HG02588 (cell line): Measurements from ENCODE around the gene NGDN.
"Not testable (repeated sequence)": the region's sequence is repeated elsewhere in the genome, so short reads cannot be mapped to it uniquely, and the experiment has no call there.

Experiments used
- ATAC-seq: cut with Tn5 transposase; IDR thresholded peaks from one replicate; pipeline ENCODE4 v1.9.1; 2021; ENCODE audit warnings: mild to moderate bottlenecking, moderate library complexity; ENCODE audit not compliant: unreplicated experiment

Gene NGDN

DNA sequence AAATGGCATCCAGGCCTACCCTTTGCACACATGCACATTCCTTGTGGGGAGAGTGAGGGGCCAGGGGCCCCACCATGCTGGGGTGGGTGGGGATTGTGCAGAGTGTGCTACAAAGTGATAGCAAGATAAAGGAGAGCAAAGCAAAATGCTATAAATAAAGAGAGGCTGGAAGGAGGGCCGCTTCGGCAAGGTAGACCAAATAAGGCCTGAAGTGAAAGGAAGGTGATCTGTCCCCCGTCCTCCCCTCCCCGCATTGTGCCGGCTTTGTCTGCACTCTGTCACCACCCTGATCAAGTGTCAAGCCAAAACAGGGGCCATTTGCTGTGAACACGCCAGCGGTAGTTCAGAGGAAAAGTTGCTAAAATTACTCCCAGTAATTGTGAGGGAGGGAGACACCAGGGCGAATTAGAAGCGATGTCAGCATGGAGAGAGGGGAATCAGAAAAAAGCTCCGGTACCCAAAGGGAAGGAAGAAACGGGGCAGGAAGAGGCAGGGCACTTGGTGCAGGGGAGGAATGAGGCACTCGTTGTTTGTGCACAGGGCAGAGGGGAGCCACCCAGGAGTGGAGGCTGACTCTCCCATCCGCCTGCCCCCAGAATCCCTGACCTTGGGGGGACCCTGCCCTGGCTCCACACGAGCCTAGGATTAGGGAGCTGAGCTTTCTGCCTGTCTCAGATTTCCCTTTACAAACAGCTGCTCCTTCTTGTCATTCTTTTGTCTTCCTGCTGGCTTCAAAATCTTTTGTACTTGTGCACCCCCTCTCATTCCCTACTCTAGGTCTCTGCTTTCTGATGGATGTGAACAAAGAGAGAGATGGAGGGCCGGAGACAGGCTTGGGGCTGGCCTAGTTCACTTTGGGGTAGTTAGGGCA is 31.2 kb upstream of the NGDN start:
- ATAC-seq, result no peak

DNA sequence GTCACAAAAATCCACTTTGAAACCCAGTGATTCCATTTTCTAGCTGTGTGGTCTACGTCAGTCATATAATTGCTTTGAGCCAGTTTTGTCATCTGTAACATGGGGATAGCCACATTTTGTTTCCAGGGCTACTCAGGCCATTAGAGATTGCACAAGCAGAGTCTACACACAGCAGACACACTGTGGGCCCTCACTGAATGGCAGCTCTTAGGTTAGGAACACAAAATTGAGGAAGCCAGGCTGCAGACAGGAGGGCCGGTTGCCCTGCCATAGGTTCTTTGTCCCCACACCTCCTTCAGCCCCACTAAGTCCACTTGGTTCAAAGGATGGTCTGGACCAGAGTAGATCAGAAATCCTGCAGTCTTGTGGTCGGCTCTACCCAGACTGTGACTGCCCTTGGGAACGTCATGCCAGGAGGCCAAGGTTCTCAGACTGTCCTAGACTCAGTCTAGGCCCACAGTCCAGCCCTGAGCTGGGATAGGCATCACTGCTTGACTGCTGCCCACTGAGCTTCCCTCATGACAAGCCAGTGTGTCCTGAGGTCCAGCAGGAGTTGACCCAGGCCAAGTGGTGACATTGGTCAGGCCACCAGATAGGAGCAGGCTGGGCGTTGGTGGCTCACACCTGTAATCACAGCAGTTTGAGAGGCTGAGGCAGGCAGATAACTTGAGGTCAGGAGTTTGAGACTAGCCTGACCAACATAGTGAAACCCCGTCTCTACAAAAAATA is 30.2 kb upstream of the NGDN start:
- ATAC-seq, result no peak

DNA sequence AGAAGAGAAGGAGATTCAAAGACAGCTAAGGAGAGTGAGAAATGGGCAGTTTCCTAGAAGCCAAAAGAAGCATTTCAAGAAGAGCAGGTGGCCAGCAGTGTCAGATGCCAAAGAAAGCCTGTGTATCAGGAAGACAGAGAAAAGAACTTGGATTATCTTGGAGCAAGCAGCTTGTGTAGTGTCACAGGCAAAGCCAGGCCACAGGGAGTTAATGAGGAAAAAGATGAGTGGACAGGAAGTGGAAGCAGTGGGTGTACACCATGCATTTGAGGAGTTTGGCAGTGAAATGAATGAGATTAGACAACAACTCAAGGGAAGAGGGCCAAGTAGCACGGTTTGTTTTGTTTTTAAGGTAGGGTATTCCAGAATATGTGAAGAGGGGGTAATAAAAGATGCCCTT is 28.4 kb upstream of the NGDN start:
- no peak for ATAC-seq

DNA sequence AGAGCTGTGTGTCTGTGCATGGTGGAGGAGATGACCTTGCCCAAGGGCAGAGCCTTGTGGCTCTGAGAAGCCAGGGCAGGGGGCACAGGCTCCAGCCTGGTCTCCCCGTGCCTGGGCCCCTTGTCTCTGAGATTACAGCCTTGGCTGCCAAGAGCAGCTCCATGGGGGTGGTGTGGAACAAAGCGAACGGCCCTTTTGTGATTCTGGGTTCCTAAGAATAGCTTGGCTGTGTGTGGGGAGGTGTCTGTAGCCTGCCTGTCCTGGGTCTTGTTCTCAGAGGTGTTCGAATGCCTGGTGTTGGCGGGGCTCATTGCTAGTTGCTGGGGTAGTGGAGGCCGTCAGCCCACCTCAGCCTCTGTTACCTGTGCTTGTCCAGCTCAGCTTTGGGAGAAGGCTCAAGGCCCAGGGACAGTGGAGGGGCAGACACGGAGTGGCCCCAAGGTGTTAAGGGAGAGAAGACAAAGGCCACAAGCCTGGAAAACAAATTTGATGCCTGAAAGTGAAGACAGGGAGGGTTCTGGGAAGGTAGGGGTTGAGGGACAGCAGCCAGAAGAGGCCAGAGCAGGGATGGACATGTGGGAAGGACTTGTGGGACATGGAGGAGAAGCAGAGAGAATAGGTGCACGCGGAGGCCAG is 26.7 kb upstream of the NGDN start:
- ATAC-seq, result no peak

DNA sequence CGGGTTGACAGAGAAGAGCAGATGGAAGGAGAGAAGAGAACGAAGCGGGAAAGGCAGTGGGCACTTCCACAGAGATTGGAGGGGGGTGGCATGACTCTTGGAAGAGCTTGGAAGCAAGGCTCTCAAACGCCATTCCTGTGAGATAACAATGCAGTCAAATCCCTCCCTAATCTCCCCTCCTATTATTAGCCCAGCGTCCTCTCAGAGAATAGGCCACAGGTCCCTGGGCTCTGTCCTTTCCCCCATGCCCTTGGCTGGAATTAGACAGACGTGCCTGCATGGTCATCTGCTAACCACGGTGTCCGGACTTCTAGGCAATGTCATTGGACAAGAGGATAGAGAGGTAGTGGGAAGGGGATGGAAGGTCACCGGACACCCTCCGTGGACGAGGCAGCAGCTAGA is 26.1 kb upstream of the NGDN start:
- ATAC-seq, result no peak

DNA sequence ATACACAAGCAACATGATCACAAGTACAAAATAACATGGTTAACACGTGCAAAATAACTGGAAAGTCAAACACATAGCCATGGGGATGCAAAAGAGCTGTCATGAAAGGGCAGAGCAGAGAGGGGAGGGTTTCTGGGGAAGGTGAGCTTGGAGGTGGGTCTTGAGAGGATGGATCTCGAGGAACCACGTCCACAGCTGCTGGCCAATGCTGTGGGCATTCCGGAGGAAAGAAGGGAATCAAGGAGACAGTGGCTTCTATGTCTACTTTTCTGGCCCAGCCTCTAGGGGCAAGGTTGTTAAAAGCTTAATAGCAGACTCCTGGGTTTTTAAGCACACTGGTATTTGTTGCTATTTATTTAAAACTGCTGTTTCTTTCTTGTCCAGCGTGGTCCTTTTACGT is 25.6 kb upstream of the NGDN start:
- ATAC-seq, result no peak

DNA sequence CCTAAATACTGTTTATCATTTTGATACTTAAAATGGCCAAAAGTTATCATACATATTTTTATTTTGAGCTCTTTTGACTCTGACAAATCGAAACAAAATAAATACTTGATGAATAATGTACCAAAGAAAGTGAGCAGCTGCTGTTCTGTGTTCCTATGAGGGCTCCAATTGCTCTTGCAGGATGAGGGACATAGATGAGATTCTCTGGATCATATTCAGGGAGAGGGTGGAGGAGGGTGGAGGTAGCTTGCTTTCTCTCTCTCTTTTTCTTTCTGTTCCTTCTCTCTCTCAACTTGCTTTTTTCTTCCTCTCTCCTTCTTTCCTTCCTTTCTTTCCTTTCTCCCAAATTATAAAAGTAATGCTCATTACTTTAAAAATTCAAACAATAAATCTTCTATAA is 25.2 kb upstream of the NGDN start:
- ATAC-seq, result no peak

DNA sequence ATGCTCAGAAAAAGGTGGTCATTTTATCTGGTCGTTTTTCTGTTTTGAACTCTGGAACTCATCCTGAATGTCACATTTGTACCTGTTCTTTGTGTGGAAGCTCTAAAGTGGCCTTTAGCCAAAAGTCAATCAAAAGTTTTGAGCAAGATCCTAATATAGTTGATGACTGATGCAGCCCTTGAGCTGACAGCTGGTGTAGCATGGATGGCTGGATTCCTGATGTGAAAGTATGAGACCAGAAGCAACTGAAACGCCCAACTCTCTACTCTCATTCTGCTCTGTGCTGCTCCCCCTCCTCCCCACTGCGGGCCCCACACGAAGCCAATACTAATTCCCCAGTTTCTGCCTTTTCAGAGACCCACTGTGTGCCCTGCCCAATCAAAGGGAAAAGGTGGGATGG is 23.7 kb upstream of the NGDN start:
- no peak for ATAC-seq

- ATAC-seq, result no peak
Measured at GRCh38 chr14:23446291-23446851, 23.1 kb upstream of the NGDN start.

DNA sequence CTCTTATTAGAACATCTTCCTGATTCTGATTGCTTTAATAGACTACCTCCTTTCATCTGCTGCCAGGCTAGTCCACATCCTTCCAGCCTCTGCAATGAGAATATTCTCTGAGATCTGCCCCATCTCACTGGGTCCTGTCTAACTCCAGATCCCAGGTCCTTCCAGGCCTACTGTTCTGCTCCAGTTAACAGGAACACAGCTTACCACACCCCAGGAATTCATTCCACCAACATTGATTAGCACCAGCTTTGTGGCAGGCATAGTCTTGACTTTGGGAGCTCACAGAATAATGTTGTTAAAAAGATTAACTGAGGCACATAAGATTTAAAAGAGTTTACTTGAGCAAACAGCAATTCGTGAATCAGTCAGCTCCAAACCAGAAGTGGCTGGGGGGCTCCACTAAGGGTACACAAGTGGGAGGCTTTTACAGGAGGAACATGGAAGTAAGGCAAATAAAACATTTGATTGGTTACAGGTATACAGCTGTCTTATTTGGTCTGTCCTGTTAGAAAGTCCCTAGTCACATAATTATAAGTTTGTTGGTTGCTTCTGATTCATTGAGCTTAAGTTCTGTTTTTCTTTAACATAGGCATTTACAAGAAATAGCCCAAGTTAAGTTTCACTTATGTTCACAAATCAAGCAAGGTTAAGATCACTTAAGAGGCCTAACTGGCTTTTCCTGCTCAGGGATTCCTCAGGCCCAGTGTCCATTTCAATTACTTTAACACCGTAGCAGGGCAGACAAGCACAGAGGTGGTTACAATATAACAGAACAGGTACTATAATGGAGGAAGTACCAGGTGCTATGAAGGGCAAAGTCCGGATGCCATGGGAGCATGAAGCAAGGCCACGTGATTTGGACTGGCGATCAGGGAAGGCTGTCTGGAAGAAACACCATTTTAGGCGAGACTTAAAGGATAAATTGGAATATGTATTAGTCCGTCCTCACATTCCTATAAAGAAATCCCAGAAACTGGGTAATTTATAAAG is 21.8 kb upstream of the NGDN start:
- no peak for ATAC-seq

DNA sequence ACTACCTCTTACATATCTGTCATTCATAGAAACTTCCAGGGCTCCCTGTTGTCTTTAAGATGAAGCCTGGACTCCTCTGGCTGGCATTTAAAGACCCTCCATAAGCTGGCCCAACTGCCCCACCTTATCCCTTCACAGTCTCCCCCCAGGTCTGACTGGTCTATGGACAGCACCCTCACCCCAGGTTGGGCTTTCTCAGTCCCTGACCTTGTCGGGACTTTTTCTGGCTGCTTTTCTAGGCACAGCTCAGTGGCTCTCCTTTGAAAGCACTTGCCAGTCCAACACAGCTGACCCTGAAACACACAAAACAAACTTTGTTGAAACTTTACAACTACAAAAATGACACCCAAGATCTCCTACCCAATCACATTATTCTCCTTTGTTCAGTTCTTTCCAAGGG is 20.2 kb upstream of the NGDN start:
- ATAC-seq, result no peak

GRCh38 chr14:23450379-23450778 is 19.1 kb upstream of the NGDN start:
- ATAC-seq, result no peak

DNA sequence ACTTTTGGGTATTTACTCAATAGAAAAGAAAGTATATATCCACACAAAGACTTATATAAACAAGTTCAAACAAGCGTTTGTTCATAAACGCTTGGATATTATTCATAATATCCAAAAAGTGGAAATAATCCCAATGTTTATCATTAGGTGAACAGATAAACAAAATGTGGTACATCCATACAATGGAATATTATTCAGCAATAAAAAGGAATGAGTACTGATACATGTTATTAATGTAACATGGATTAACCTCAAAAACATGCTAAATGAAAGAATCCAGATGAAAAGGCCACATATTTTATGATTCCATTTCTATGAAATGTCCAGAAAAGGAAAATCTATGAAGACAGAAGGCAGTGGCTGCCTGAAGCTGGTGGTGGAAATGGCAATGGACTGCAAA is 17.3 kb upstream of the NGDN start:
- no peak for ATAC-seq

GRCh38 chr14:23454445-23454856 is 15.1 kb upstream of the NGDN start:
- no peak for ATAC-seq

- ATAC-seq, result not testable (repeated sequence)
Measured at GRCh38 chr14:23456883-23457586, 12.5 kb upstream of the NGDN start.

- ATAC-seq, result no peak
Measured at GRCh38 chr14:23457587-23458445, 11.7 kb upstream of the NGDN start.

DNA sequence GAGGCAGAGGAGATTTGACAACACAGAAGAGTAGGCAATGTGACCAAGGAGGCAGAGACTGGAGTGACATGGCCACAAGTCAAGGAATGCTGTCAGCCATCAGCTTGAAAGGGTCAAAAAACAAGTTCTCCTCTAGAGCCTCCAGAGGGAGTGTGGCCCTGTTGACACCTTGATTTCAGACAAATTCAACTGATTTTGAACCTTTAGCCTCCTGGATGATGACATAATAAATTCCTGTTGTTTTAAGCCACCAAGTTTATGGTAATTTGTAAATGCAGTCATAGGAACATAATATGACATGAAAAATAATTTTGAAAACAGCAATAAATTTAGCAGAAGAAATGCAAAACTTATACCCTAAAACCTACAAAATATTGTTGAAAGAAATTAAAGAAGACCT is 8.5 kb upstream of the NGDN start:
- no peak for ATAC-seq

GRCh38 chr14:23464700-23465099 is 4.8 kb upstream of the NGDN start:
- no peak for ATAC-seq

DNA sequence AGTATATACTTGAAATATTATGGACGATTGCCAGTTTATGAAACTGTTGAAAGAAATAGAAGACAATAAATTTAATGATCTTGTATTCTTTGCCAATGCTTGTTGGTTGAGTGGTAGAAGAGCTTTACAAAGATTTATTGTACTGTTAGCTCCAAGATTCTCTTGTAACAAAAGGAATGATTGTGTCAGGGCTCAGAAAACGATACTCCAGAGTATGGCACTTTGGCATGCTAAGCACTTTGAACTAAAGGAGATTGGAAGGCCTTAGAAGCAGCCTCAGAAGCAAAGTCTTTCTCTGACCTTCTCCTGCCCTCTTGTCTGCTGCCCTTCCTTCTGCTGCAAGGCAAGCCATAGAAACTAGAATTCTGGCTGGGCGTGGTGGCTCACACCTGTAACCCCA is 4.2 kb upstream of the NGDN start:
- no peak for ATAC-seq
